Body of pancreas (tissue), 4 donors: ENCODE results near the gene DOCK2.

ENCODE experiments used
- CTCF ChIP-seq, 7 experiments: fragments of 450-650 bp in 4 of 7; fragments of 200-600 bp in 3 of 7; sonication (generic) in 3 of 7; IDR thresholded peaks; one replicate each; pipeline ENCODE4 v1.5.1; 2016 to 2019; ENCODE audit warnings: antibody characterized with exemption in 7 of 7
- POLR2A ChIP-seq, 3 donors: fragments of 450-650 bp; IDR thresholded peaks; one replicate each; pipeline ENCODE4 v1.6.1; 2016; ENCODE audit warnings: antibody characterized with exemption in 3 of 3, mild to moderate bottlenecking in 2 of 3

GRCh38 chr5:170012622-170013021, 375.5 kb downstream of the DOCK2 start:
- TF ChIP-seq CTCF (IDR thresholded peaks at IDR 0.05) (no peak), POLR2A (IDR thresholded peaks at IDR 0.05) (no peak)
